Mucosa of descending colon (tissue), 3 donors: Measurements from ENCODE around the gene BCAR3. TPM values are rescaled to one million over a fixed set of nuclear protein-coding genes. Genes with fewer than 3 reads are reported as not detected.

ENCODE experiments used
- ATAC-seq: fragments of 200-7000 bp; cut with Tn5 transposase; one replicate; pipeline ENCODE4 v1.9.1; 2020; ENCODE audit warnings: mild to moderate bottlenecking, moderate library complexity
- DNase-seq, 3 donors: peaks; one replicate each; pipeline ENCODE4 v3.0.0-alpha.2; 2020
- H3K36me3 ChIP-seq: fragments of 200-600 bp; one replicate; pipeline ENCODE4 v1.8.0; 2021; ENCODE audit warnings: low read depth, mild to moderate bottlenecking
- H3K4me1 ChIP-seq: fragments of 200-600 bp; one replicate; pipeline ENCODE4 v1.8.0; 2021; ENCODE audit warnings: low read depth, mild to moderate bottlenecking
- H3K4me3 ChIP-seq: fragments of 200-600 bp; one replicate; pipeline ENCODE4 v1.8.0; 2021; ENCODE audit warnings: mild to moderate bottlenecking
- H3K9me3 ChIP-seq: fragments of 200-600 bp; one replicate; pipeline ENCODE4 v1.8.0; 2021; ENCODE audit warnings: mild to moderate bottlenecking
- intact Hi-C, 2 donors: fragments of 100-400 bp; cut with DNase I in 1 of 2; cut with micrococcal nuclease in 1 of 2; formaldehyde crosslinking; loops; one replicate each; pipeline versions ENCODE4 v1.11.0 to v1.11.1; 2022; cut with DNase I, micrococcal nuclease
- total RNA-seq, 3 donors: library from RNA; stranded (reverse); fragmentation: NEBNext Ultra II Directional in 2 of 3; extraction: Animal tissue kit (Norgen Biotek cat#: 25700) in 2 of 3; gene quantifications; one replicate each; pipeline versions ENCODE4 v1.2.1 to v1.2.4, GENCODE V29; 2021 to 2023
- TF ChIP-seq, protein P1 (sequence below): fragments of 200-600 bp; IDR thresholded peaks from one replicate; pipeline ENCODE4 v1.8.0; 2022; ENCODE audit warnings: antibody characterized with exemption, mild to moderate bottlenecking
- donor health status: DM: no; HTN: no; CAD: no; lungs with moderate emphysema.
- donor health status: DM: no; HTN: no; CAD: no.
- donor health status: DM: no; HTN: yes; CAD: no.

BCAR3 gene
- total RNA-seq, 3 donors from 2014 or later, result 37.2 to 73.7 (median 54.3) TPM

DNA sequence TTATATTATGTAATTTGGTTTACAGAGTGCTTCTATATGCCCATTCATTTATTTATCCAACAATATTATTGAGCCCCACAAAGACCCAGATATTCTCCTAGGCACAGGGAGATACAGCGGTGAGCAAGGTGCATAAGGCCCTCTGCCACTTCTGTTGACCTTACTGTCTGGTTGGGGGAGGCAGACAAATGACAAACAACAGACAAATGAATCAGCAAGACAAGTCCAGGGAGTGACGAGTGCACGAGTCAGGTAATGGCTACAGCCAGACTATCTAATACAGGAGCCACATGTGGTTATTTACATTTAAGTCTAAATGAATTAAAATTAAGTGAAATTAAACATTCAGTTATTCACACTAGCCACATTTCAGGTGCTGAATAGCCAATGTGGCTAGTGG lies 22.0 kb upstream of the BCAR3 start:
- Histone ChIP-seq H3K4me1 (no peaks in the 10 kb centered on the region), H3K9me3 (no peaks in the 10 kb centered on the region), H3K4me3 (no peak overlapping the region), H3K36me3 (no peaks in the 10 kb centered on the region)
- intact Hi-C loops, result no loop called here
- DNase-seq (no peak), ATAC-seq (no peak)
- TF ChIP-seq, protein P1, sequence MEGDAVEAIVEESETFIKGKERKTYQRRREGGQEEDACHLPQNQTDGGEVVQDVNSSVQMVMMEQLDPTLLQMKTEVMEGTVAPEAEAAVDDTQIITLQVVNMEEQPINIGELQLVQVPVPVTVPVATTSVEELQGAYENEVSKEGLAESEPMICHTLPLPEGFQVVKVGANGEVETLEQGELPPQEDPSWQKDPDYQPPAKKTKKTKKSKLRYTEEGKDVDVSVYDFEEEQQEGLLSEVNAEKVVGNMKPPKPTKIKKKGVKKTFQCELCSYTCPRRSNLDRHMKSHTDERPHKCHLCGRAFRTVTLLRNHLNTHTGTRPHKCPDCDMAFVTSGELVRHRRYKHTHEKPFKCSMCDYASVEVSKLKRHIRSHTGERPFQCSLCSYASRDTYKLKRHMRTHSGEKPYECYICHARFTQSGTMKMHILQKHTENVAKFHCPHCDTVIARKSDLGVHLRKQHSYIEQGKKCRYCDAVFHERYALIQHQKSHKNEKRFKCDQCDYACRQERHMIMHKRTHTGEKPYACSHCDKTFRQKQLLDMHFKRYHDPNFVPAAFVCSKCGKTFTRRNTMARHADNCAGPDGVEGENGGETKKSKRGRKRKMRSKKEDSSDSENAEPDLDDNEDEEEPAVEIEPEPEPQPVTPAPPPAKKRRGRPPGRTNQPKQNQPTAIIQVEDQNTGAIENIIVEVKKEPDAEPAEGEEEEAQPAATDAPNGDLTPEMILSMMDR, result no peak

DNA sequence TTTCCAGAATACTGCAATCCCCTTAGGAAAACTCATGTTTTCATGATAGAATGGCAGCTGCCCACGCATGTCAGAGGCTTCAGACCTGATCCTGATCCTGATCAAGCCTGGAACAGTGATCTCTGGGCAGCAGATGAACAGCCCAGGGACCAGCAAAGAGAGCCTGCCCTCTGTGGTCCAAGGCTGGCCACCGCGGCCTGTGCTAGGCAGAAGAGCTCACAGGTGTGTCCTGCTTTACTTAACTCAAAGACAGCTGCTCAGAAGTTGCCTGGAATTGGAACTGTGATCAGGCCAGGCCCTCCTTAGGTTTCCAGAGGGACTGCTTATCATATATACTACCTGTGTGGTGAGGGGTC lies 21.2 kb upstream of the BCAR3 start:
- ATAC-seq (peak; percentile 12), DNase-seq (no peak)
- no peaks in the 10 kb centered on the region for H3K9me3 ChIP-seq
- no peak overlapping the region for H3K4me3 ChIP-seq
- TF ChIP-seq, protein P1, result no peak
- intact Hi-C loops, result no loop called here
- no peaks in the 10 kb centered on the region for H3K4me1 ChIP-seq
- H3K36me3 ChIP-seq, result no peaks in the 10 kb centered on the region

DNA sequence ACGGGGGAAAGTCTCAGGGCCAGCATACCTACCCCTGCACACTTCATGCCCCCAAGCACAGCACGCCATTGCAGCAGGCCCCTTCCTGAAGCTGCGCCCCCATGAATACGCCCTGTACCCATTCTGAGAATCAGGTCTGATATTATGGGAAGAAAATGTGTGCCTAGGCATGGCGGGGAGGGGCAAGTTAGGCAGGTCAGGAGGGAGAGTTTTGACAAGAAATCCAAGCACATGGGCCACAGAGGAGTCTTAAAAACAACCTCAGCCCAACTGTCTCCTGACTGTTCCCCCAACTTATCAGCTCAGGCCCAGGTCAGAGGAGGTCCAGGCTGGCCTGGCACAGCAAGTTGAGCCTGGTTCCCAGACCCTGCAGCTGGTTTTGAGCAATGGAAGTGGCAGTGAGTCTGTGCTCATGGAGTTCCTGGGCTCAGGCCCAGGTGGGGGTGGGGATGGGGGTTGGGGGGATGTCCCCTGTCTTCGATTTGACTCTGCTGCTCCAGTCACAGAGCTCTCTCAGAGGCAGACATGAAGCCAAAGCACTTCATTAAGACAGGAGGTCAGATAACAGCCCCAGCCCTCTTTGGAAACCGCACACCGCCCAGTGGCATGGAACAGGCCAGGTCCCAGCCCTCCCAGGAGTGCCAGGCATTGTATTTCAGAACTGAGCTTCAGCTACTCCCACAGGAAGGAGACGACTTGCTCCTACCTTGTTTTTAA lies 20.6 kb upstream of the BCAR3 start:
- intact Hi-C loops, result no loop called here
- Histone ChIP-seq H3K4me1 (no peaks in the 10 kb centered on the region), H3K4me3 (no peak overlapping the region), H3K36me3 (no peaks in the 10 kb centered on the region), H3K9me3 (no peaks in the 10 kb centered on the region)
- DNase-seq, result no peak
- TF ChIP-seq, protein P1, result no peak
- no peak for ATAC-seq

DNA sequence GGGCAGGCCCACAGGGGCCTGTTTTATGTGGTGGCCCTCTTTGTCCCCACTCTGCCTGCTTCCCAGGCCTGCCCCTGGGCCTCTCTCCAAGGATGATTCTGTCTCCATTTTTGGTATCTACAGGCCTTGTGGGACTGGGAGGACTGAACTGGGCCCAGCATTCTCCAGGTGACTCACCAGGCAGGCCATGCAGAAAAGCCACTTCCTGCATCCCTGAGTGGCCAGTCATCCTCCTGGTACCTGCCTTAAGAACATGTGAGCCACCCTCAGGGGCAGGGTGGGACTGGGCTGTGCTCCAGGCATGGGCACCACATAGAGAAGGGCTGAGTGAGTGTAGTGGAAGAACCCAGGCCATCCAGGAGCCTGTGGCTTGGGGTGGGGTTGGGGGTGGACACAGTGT lies 20.0 kb upstream of the BCAR3 start:
- DNase-seq (no peak), ATAC-seq (peak; percentile 42)
- TF ChIP-seq, protein P1, result no peak
- H3K9me3 ChIP-seq, result no peaks in the 10 kb centered on the region
- no peaks in the 10 kb centered on the region for H3K36me3 ChIP-seq
- intact Hi-C loops, result no loop called here
- no peaks in the 10 kb centered on the region for H3K4me1 ChIP-seq
- no peak overlapping the region for H3K4me3 ChIP-seq

DNA sequence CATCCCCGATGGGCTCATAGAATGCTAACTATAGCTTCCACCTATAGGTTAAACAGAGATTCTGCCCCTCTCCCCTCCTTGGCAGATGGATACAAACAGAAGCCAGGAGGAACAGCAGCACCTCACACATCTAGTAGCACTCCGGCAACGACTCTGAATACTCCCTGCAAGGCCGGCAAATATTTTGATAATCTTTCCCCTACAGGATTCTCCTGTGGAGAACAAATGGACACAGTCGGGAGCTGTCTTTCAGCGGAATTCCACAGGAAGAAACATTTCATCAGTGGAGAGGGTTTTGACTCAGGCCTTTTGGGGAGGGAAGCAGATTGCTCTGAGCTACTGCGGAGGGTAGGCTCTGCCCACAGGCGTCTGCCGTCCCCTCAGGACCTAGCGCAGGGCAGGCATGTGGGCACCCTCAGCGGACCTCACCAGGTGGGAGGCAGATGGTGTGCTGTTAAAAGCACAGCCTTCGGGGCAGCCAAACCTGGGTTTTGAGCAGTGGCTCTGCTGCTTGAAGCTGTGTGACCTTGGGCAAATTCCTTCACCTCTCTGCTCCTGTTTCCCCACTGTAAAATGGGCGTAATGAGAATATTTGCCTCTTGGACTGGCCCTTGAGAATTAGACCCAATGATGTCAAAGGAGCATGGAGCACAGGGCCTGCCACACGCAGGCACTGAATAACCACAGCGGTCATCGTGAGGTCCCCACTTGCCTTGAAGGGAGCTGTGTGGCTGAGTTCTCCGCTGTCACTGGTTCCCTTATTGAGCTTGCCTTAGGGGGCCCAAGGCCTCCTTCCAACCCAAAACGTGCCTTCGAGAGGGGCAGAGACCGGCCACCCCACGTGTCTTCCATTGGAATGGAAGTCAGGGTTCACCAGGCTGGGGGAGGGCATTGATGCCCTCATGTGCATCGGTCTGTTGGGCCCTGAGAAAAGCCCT lies 19.2 kb upstream of the BCAR3 start:
- no peak overlapping the region for H3K4me3 ChIP-seq
- TF ChIP-seq, protein P1, result no peak
- intact Hi-C loops, result no loop called here
- ATAC-seq (no peak), DNase-seq (no peak)
- no peaks in the 10 kb centered on the region for H3K36me3 ChIP-seq
- H3K9me3 ChIP-seq, result no peaks in the 10 kb centered on the region
- no peaks in the 10 kb centered on the region for H3K4me1 ChIP-seq
